HepG2 (cell line): Measurements from ENCODE around the gene CENPP.

Experiments
- RBAK ChIP-seq: sonication (generic); formaldehyde crosslinking; IDR thresholded peaks from 2 replicates; pipeline ENCODE4 v1.5.1; 2020; ENCODE audit warnings: mild to moderate bottlenecking, missing genetic modification reagents
- ZFAT ChIP-seq: sonication (generic); formaldehyde crosslinking; conservative IDR thresholded peaks from 2 replicates; pipeline ENCODE4 v1.8.1; 2023; ENCODE audit warnings: missing genetic modification reagents, inconsistent platforms
- TF ChIP-seq, protein P1 (sequence below): IDR thresholded peaks from 2 replicates; pipeline ENCODE4 v1.6.1; 2012; ENCODE audit warnings: inconsistent platforms
- TF ChIP-seq, protein P2 (sequence below): IDR thresholded peaks from 2 replicates; pipeline ENCODE4 v1.6.1; 2016; ENCODE audit warnings: low read depth, missing genetic modification reagents, missing compliant biosample characterization

DNA sequence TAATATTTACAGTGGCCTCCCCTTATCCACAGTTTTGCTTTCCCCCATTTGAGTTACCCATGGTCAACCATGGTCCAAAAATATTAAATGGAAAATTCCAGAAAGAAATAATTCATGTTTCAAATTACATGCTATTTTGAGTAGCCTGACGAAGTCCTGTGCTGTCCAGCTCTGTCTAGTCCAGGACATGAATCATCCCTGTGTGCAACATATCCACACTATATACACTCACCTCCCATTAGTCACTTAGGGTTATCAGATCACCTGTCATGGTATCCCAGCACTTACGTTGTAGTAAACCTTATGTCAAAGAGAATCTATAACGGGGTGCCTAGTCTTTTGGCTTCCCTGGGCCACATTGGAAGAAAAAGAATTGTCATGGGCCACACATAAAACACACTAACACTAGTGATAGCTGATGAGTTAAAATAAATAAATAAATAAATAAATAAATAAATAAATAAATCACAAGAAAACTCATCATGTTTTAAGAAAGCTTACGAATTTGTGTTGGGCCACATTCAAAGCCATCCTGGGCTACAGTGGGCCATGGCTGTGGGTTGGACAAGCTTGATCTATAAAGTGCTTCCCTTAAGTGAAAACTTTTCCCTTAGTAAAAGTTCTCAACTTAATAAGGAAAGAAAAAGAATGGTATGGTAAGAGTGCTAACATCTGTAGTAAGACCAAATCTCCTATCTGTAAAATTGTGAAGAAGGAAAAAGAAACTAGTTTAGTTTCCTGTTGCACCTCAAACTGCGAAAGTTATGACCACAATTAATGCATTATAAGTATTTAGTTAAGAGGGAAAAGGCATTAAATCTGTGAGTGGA is 114.4 kb downstream of the CENPP start:
- TF ChIP-seq RBAK (CRISPR knock-in tag) (no peak), ZFAT (CRISPR knock-in tag) (no peak)
- TF ChIP-seq, protein P1, sequence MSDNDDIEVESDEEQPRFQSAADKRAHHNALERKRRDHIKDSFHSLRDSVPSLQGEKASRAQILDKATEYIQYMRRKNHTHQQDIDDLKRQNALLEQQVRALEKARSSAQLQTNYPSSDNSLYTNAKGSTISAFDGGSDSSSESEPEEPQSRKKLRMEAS, result no peak
- TF ChIP-seq, protein P2, sequence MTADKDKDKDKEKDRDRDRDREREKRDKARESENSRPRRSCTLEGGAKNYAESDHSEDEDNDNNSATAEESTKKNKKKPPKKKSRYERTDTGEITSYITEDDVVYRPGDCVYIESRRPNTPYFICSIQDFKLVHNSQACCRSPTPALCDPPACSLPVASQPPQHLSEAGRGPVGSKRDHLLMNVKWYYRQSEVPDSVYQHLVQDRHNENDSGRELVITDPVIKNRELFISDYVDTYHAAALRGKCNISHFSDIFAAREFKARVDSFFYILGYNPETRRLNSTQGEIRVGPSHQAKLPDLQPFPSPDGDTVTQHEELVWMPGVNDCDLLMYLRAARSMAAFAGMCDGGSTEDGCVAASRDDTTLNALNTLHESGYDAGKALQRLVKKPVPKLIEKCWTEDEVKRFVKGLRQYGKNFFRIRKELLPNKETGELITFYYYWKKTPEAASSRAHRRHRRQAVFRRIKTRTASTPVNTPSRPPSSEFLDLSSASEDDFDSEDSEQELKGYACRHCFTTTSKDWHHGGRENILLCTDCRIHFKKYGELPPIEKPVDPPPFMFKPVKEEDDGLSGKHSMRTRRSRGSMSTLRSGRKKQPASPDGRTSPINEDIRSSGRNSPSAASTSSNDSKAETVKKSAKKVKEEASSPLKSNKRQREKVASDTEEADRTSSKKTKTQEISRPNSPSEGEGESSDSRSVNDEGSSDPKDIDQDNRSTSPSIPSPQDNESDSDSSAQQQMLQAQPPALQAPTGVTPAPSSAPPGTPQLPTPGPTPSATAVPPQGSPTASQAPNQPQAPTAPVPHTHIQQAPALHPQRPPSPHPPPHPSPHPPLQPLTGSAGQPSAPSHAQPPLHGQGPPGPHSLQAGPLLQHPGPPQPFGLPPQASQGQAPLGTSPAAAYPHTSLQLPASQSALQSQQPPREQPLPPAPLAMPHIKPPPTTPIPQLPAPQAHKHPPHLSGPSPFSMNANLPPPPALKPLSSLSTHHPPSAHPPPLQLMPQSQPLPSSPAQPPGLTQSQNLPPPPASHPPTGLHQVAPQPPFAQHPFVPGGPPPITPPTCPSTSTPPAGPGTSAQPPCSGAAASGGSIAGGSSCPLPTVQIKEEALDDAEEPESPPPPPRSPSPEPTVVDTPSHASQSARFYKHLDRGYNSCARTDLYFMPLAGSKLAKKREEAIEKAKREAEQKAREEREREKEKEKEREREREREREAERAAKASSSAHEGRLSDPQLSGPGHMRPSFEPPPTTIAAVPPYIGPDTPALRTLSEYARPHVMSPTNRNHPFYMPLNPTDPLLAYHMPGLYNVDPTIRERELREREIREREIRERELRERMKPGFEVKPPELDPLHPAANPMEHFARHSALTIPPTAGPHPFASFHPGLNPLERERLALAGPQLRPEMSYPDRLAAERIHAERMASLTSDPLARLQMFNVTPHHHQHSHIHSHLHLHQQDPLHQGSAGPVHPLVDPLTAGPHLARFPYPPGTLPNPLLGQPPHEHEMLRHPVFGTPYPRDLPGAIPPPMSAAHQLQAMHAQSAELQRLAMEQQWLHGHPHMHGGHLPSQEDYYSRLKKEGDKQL, result no peak
